Measurements from ENCODE around the gene MAGI3.
A peak's percentile ranks its signal among the peaks of the same experiment; 100 is the strongest.
"Not testable (repeated sequence)": the region's sequence is repeated elsewhere in the genome, so short reads cannot be mapped to it uniquely, and the experiment has no call there.

MAGI3 gene

DNA sequence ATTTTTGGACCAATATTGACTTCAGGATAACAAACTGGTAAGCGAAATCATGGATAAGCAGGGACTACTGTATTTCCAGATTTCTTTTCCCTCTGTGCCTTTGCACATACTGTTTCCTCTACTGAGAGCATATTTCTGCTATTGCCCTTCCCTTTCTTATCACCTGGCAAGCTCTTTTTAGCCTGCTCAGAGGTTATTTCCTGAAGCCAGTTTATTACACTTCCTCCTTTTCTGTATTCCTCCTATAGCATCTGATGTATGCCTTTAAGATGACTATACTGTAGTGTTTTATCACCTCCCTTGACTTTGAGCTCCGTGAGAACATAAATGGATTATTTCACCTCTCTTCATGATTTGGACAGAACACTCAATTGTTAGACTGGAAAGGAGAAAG is 49.0 kb downstream of the MAGI3 start:
- no peak for DNase-seq (ENCODE audit: low read depth, low spot score)

DNA sequence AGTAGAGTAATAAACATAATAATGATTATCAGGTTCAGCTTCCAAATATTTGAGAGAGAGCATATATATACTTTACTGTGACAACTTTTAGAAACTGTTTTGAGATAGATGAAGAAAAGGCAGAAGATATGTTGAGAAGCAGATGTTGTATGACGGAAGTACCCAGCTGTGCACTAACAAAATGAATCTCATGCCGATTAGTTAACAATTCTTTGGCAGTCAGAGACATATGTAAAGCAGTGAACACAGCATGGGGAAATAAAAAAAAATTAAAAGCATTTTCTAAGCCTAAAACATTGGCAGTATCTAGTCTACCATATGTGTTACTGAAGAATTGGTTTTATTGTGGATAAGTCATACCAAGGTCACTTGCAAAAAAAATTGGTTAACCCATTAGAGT is 51.8 kb downstream of the MAGI3 start:
- DNase-seq (ENCODE audit: low read depth, low spot score) = no peak

- no peak for DNase-seq (ENCODE audit: low read depth, low spot score)
Measured at GRCh38 chr1:113444857-113445256, 54.5 kb downstream of the MAGI3 start.

GRCh38 chr1:113451710-113452109 is 61.4 kb downstream of the MAGI3 start:
- DNase-seq (ENCODE audit: low read depth, low spot score) = no peak

GRCh38 chr1:113452921-113453770 is 62.8 kb downstream of the MAGI3 start:
- DNase-seq (ENCODE audit: low read depth, low spot score) = no peak

DNA sequence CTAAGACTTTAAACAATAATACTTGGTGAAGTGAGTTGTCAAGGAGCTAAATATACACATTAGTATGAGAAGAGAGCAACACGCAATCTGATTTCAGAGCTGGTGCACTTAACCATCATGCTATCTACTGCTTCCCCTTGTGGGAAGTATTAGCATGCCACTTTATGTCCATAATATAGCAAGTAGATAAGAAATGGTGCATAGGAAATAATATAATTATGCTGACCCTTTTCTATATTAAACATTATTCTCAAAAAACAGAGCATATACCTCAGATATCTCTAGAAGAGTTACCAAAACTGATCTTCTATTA is 63.4 kb downstream of the MAGI3 start:
- no peak for DNase-seq (ENCODE audit: low read depth, low spot score)

- no peak for DNase-seq (ENCODE audit: low read depth, low spot score)
Measured at GRCh38 chr1:113455374-113455773, 65.1 kb downstream of the MAGI3 start.

GRCh38 chr1:113456967-113457366 is 66.7 kb downstream of the MAGI3 start:
- peak; percentile 54 for DNase-seq (ENCODE audit: low read depth, low spot score)

- no peak for DNase-seq (ENCODE audit: low read depth, low spot score)
Measured at GRCh38 chr1:113459279-113459678, 69.0 kb downstream of the MAGI3 start.

DNA sequence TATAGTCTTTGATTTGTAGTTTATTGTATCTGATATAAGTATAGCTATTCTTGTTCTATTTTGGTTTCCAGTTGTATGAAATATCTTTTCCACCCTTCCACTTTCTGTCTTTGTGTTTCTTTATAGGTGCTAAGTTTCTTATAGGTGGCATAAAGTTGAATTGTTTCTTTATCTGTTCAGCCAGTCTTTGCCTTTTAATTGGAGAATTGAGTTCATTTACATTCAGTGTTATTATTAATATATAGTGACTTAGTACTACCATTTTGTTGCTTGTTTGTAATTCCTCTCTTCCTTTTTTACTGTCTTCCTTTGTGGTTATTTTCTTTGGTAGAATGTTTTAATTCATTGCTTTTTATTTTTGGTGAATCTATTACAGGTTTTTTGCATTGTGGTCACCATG is 77.7 kb downstream of the MAGI3 start:
- DNase-seq (ENCODE audit: low read depth, low spot score) = no peak

- DNase-seq (ENCODE audit: low read depth, low spot score) = not testable (repeated sequence)
Measured at GRCh38 chr1:113478427-113479195, 88.3 kb downstream of the MAGI3 start.

DNA sequence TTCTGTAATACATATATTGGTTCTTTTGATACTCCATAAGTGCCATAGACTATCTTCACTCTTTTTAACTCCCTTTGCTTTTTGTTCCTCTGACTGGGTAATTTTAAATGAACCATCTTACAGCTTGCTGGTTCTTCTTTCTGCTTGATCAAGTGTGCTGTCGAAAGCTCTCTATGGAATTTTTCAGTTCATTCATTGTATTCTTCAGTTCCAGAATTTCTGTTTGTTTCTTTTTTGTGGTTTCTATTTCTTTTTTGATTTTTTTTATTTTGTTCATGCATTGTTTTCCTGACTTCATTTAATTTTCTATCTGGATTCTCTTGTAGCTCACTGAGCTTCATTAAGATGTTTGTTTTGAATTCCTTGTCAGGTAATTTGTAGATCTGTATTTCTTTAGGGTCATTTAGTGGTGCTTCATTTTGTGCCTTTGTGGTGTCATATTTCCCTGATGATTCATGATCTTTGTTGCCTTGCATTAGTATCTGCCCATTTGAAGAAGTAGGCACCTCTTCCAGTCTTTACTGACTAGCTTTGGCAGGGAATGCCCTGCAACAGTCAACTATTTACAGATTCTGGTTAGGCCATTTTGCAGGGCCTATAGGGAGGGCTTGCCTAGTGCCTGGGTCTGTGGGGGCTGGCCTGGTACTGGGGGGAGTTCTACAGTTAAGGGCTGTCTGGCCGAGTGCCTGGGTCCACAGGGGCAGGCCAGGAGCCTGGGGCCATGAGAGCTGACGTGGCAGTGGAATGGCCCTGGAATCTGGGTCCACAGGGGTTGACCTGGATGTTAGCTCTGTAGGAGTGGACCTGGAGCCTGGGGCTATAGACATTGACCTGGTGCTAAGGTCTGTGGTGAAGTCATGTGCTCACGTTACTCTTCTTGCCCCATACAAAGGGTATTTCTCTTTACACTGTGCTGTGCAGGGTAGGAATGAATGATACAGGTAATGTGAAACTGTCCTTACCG is 89.7 kb downstream of the MAGI3 start:
- no peak for DNase-seq (ENCODE audit: low read depth, low spot score)

GRCh38 chr1:113485131-113485530 is 94.8 kb downstream of the MAGI3 start:
- not testable (repeated sequence) for DNase-seq (ENCODE audit: low read depth, low spot score)

DNA sequence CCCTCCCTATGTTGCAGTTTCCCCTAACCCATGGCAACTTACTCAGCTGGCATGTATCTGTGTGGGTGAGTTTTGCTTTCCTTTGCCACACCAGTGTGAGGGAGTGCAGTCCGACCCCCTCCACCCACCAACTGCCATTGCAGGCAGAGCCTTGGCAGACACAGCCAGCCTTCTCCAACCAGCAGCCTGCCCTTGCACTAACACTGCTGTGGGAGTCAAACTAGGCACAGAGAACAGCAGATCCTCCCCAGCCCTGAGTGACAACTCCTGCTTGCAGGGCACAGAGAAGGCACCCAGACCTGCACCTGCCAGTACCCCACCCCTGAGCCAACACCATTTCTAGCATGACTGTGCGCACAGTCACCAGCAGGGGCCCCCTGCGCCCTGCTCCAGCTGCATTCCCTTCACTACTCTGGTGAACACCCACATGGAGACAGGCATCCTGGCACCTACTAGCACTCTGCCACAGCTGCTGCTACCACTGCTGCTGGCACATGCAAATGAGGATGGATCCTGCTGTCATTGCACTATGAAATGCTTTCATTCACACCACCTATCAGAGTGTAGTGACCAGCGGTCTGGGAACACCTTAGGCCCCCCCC is 98.4 kb downstream of the MAGI3 start:
- no peak for DNase-seq (ENCODE audit: low read depth, low spot score)

- DNase-seq (ENCODE audit: low read depth, low spot score) = no peak
Measured at GRCh38 chr1:113490384-113490783, 100.1 kb downstream of the MAGI3 start.

GRCh38 chr1:113493533-113493932 is 103.2 kb downstream of the MAGI3 start:
- DNase-seq (ENCODE audit: low read depth, low spot score) = no peak

DNA sequence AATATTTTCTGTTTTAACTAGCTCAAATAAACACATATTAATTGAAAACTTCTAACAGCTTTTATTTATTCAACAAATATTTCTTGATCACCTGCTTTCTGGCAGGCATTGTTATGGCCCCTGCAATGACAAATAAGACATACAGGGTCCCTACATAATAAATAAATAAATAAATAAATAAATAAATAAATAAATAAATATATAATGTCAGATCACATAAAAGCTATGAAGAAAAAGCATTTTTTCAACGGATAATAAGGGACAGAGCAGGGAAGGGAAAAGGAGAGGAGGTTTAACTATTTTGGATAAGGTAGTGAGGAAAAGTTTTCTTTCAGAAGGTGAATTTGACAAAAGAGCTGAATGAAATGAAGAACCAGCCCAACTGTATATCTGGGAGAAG is 115.0 kb downstream of the MAGI3 start:
- DNase-seq (ENCODE audit: low read depth, low spot score) = no peak

GRCh38 chr1:113507552-113508214 is 117.4 kb downstream of the MAGI3 start:
- no peak for DNase-seq (ENCODE audit: low read depth, low spot score)

- no peak for DNase-seq (ENCODE audit: low read depth, low spot score)
Measured at GRCh38 chr1:113508364-113509164, 118.2 kb downstream of the MAGI3 start.

DNA sequence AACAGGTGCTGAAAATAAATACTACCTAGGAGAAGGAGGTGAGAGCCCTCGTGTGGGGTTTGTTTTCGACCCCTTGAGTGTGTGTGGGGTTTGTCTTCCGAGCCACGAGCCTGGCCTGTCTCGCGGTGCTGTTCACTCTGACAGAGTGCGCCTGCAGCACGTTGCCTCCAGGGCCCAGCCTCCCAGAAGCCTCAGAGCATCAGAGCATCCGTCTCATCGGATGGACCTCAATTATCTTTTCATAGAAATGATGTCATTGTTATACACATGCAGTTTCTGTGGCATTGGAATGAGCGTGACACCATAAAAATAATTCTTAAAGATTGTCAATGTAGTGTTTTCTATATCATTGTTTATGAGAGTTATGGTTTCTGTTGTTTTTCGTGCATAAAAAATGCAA is 119.5 kb downstream of the MAGI3 start:
- not testable (repeated sequence) for DNase-seq (ENCODE audit: low read depth, low spot score)

All from brain pericyte (primary cell).